Spleen (tissue), 11 donors: ENCODE results near the gene SNRPA. TPM values are rescaled to one million over a fixed set of nuclear protein-coding genes. Genes with fewer than 3 reads are reported as not detected.
"Not testable (repeated sequence)": the region's sequence is repeated elsewhere in the genome, so short reads cannot be mapped to it uniquely, and the experiment has no call there.

ENCODE experiments used
- DNase-seq: peaks from one replicate; pipeline ENCODE4 v3.0.0-alpha.2; 2020
- H3K27ac ChIP-seq, 8 donors: fragments of 200-600 bp; sonication (generic) in 7 of 8; 1 replicate in 4 of 8; 2 replicates in 4 of 8; pipeline versions ENCODE4 v1.5.0 to v1.8.0; 2016 to 2021; ENCODE audit warnings: inconsistent platforms in 4 of 8, mild to moderate bottlenecking in 4 of 8, moderate library complexity in 1 of 8
- H3K27me3 ChIP-seq, 7 donors: fragments of 200-600 bp; sonication (generic) in 6 of 7; replicated peaks in 1 of 7; 1 replicate in 4 of 7; 2 replicates in 3 of 7; pipeline versions ENCODE4 v1.5.0 to v1.8.0; 2016 to 2021; ENCODE audit warnings: inconsistent platforms in 3 of 7, mild to moderate bottlenecking in 1 of 7
- H3K36me3 ChIP-seq, 6 donors: fragments of 200-600 bp; sonication (generic) in 5 of 6; 1 replicate in 4 of 6; 2 replicates in 2 of 6; pipeline versions ENCODE4 v1.5.0 to v1.8.0; 2016 to 2021; ENCODE audit warnings: inconsistent platforms in 2 of 6
- H3K4me1 ChIP-seq, 6 donors: fragments of 200-600 bp; sonication (generic) in 5 of 6; 1 replicate in 3 of 6; 2 replicates in 3 of 6; pipeline versions ENCODE4 v1.5.0 to v1.8.0; 2016 to 2021; ENCODE audit warnings: inconsistent platforms in 3 of 6
- H3K4me3 ChIP-seq, 8 donors: fragments of 200-600 bp; sonication (generic) in 7 of 8; 1 replicate in 4 of 8; 2 replicates in 4 of 8; pipeline versions ENCODE4 v1.5.0 to v1.8.0; 2016 to 2021; ENCODE audit warnings: inconsistent platforms in 4 of 8, mild to moderate bottlenecking in 4 of 8, moderate library complexity in 2 of 8
- H3K9me3 ChIP-seq, 8 donors: fragments of 200-600 bp; sonication (generic) in 7 of 8; 1 replicate in 4 of 8; 2 replicates in 4 of 8; pipeline versions ENCODE4 v1.5.0 to v1.8.0; 2016 to 2021; ENCODE audit warnings: inconsistent platforms in 4 of 8
- POLR2A ChIP-seq, 3 donors: fragments of 450-650 bp; IDR thresholded peaks; one replicate each; pipeline ENCODE4 v1.5.1; 2017; ENCODE audit warnings: antibody characterized with exemption in 3 of 3, mild to moderate bottlenecking in 1 of 3
- POLR2AphosphoS5 ChIP-seq, 3 donors: sonication (generic); formaldehyde crosslinking; IDR thresholded peaks; one replicate each; pipeline ENCODE4 v1.5.1; 2017; ENCODE audit warnings: antibody characterized with exemption in 3 of 3
- WGBS, 5 donors: extraction: QIAGEN DNeasy Blood & Tissue Kit in 3 of 5; methylation state at CpG; one replicate each; pipeline versions ENCODE4 v1.1.5 to v1.1.7; 2013 to 2018; 5-methylcytosine and 5-hydroxymethylcytosine counted together
- intact Hi-C: fragments of 100-400 bp; cut with DNase I; formaldehyde crosslinking; loops from one replicate; pipeline ENCODE4 v1.15.0; 2023; ENCODE audit warnings: low total_unique reads
- polyA plus RNA-seq, 3 donors: library from polyadenylated mRNA; stranded (reverse); fragments of 200-250 nt; gene quantifications; one replicate each; pipeline ENCODE4 v1.2.1, GENCODE V29; 2013
- total RNA-seq, 7 donors: library from RNA; depleted of rRNA in 3 of 7; stranded (reverse); fragments of >200 nt in 3 of 7; fragmentation: NEBNext Ultra II Directional in 4 of 7; extraction: Animal tissue kit (Norgen Biotek cat#: 25700) in 4 of 7; gene quantifications; one replicate each; pipeline versions ENCODE4 v1.1.0 to v1.2.1, GENCODE V29; 2016 to 2021
- TF ChIP-seq, protein P1 (sequence below), 11 experiments: fragments of 200-600 bp in 7 of 11; fragments of 450-650 bp in 4 of 11; sonication (generic) in 4 of 11; IDR thresholded peaks in 8 of 11; conservative IDR thresholded peaks in 3 of 11; 1 replicate in 7 of 11; 2 replicates in 4 of 11; pipeline versions ENCODE4 v1.4.0 to v1.8.0; 2016 to 2021; ENCODE audit warnings: antibody characterized with exemption in 11 of 11, inconsistent platforms in 4 of 11, mild to moderate bottlenecking in 1 of 11
- donor health status: healthy with polysubstance abuse.
- donor health status: DM: no; HTN: no; CAD: no; lungs with moderate emphysema.
- donor health status: DM: no; HTN: no; CAD: no.
- donor health status: Bipolar disorder and iron deficiency.
- donor health status: healthy.
- donor health status: DM: no; HTN: no; CAD: no.
- donor health status: DM: yes; HTN: yes; CAD: no.

The SNRPA gene
- total and polyA plus RNA-seq, 10 donors: 52.9 to 76.9 (median 64.1) TPM

DNA sequence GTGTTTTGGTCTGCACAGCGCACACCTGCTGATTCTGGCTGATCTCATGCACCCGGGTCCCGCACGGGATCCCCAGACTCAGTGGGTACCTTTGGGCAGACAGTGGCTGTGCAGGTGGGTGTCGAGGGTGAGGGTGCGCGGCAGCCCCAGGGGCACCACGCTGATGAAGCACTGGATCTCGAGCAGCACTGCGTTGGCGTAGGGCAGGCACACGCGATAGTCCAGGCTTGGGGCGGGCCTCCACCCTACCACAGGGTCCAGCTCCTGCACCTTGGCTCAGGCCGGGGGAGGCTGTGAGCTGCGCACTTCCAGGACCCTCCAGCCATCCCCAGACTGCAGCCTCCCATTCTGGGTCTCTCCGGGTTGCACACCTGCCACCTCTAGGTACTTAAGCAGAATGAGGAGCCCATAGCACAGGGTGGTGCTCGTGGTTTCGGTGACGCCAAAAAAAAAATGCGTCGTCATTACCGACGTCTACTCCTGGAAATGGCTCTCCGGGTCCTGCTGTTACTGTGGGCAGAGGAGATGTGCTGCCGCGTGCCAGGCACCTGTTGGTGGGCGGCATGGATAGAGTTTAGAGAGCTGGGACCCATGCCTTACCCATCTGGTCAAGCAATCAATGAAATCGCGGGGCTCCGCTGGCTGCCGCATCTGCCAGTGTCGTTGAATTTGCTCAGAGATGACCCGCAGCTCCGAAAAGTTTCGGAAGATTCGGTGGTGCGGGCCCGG is 58.5 kb downstream of the SNRPA start:
- Histone ChIP-seq H3K27me3 (no peaks in the 10 kb centered on the region), H3K36me3 (peaks cover 0 to 56% (median 33%) of the 10 kb centered on the region in 6 donors), H3K27ac (peak overlapping the region in 6 of 8 donors; percentile 14 to 98 (median 90)), H3K4me3 (peak overlapping the region in 6 of 8 donors; percentile 22 to 73 (median 48)), H3K4me1 (peaks cover 66 to 95% (median 80%) of the 10 kb centered on the region in 6 donors), H3K9me3 (no peaks in the 10 kb centered on the region)
- 77 to 90% (median 88%) methylated on average over 29 to 39 of the region's 39 CpGs for WGBS, 5 donors
- TF ChIP-seq, protein P1, sequence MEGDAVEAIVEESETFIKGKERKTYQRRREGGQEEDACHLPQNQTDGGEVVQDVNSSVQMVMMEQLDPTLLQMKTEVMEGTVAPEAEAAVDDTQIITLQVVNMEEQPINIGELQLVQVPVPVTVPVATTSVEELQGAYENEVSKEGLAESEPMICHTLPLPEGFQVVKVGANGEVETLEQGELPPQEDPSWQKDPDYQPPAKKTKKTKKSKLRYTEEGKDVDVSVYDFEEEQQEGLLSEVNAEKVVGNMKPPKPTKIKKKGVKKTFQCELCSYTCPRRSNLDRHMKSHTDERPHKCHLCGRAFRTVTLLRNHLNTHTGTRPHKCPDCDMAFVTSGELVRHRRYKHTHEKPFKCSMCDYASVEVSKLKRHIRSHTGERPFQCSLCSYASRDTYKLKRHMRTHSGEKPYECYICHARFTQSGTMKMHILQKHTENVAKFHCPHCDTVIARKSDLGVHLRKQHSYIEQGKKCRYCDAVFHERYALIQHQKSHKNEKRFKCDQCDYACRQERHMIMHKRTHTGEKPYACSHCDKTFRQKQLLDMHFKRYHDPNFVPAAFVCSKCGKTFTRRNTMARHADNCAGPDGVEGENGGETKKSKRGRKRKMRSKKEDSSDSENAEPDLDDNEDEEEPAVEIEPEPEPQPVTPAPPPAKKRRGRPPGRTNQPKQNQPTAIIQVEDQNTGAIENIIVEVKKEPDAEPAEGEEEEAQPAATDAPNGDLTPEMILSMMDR (IDR thresholded peaks at IDR 0.05 in 8 of 11, conservative IDR thresholded peaks at IDR 0.05 in 3 of 11): no peak
- no peak for TF ChIP-seq POLR2A (IDR thresholded peaks at IDR 0.05)
- TF ChIP-seq POLR2AphosphoS5 (IDR thresholded peaks at IDR 0.05): peak; percentile 46 to 84 (median 68)
- intact Hi-C loops: loop anchor here (10.0 kb wide), 1 partner anchor 55 kb away; the partner anchor contains the start of genes ACTMAP and SNRPA
- DNase-seq: peak; percentile 81

DNA sequence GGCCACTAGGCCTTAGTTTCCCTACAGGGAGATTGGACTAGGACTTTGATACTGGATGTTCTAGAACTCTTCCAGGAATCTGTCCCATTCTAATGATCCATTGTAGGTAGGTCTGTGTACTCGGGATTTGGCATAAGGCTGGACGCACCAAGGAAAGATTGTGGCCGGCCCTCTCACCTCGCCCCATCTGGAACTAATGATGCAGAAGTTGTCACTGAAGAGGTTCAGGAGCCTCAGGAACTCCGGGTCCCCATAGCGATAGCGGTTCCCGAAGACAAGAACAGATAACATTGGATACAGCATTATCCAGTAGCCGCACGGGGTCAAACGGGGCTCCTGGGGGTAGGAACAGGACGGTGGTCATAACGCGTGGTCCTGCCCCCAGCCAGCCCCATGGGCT is 59.2 kb downstream of the SNRPA start:
- TF ChIP-seq POLR2A (IDR thresholded peaks at IDR 0.05) (no peak), POLR2AphosphoS5 (IDR thresholded peaks at IDR 0.05) (no peak)
- TF ChIP-seq, protein P1 (IDR thresholded peaks at IDR 0.05 in 8 of 11, conservative IDR thresholded peaks at IDR 0.05 in 3 of 11): no peak
- Histone ChIP-seq H3K27me3 (no peaks in the 10 kb centered on the region), H3K4me1 (peaks cover 59 to 89% (median 74%) of the 10 kb centered on the region in 6 donors), H3K27ac (peak overlapping the region; percentile 14 to 98 (median 82)), H3K4me3 (peak overlapping the region in 7 of 8 donors; percentile 37 to 73 (median 48)), H3K36me3 (peaks cover 0 to 50% (median 29%) of the 10 kb centered on the region in 6 donors), H3K9me3 (no peaks in the 10 kb centered on the region)
- intact Hi-C loops: no loop called here
- peak; percentile 65 for DNase-seq
- WGBS, 5 donors: 66 to 81% (median 69%) methylated on average over 11 to 14 of the region's 14 CpGs

DNA sequence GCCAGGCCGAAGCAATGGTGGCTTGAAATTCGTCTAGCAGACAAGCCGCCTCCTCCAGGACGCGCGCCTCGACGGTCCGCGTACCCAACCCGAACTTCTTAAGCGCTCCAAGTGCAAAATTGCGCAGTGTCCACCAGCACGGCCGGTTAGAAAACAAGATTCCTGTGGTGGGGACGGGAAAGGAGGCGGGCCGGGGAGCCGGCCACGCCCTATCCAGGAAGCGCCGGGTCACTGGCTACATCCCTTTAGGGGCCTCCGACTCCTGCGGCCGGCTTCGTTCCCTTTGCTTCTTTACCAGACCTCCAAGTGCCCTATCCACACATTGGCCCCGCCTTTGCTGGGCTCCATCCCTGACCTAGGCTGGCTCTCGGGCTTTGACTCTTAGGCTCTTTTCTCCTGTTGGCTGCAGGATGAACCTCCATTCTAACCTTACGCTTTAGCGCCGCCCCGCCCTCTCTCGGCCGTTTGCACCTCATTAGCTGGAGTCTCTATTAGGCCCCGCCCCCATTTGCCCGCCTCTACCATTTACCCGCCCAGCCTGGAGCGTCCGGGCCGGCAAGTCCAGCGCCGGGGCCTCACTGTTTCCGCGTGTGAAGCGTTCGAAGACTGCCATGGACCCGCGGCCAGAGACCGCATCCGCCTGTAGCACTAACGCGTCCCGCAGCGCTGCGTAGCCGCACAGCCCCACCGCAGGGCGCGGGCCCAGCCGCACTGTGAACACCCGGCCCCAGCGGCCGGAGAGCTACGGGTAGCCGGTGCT is 59.8 kb downstream of the SNRPA start:
- TF ChIP-seq POLR2AphosphoS5 (IDR thresholded peaks at IDR 0.05): peak; percentile 57 to 79 (median 71)
- TF ChIP-seq, protein P1 (IDR thresholded peaks at IDR 0.05 in 8 of 11, conservative IDR thresholded peaks at IDR 0.05 in 3 of 11): peak in 5 of 11 experiments; percentile 12 to 44 (median 32)
- peak overlapping the region in 7 of 8 donors; percentile 77 to 98 (median 83) for H3K27ac ChIP-seq
- H3K27me3 ChIP-seq, H3K9me3 ChIP-seq, intact Hi-C loops: not testable (repeated sequence)
- peak; percentile 94 for DNase-seq
- H3K36me3 ChIP-seq: peaks cover 0 to 43% (median 25%) of the 10 kb centered on the region in 6 donors
- H3K4me1 ChIP-seq: peaks cover 52 to 82% (median 67%) of the 10 kb centered on the region in 6 donors
- peak overlapping the region; percentile 33 to 73 (median 48) for H3K4me3 ChIP-seq
- WGBS, 5 donors: 1 to 11% (median 6%) methylated on average over 18 to 65 of the region's 65 CpGs
